Stimulated activated CD8-positive, alpha-beta memory T cell treated with anti-CD3 and anti-CD28 coated beads, Interleukin-12 subunit alpha, Interleukin-12 subunit beta, amount 100 ng/mL, for 1 hour (primary cell): ENCODE data around the gene SAE1.
A peak's percentile ranks its signal among the peaks of the same experiment; 100 is the strongest.

Source experiments
- DNase-seq: peaks from one replicate; pipeline ENCODE4 v3.0.0-alpha.2; 2020; ENCODE audit warnings: low read depth

Gene SAE1

GRCh38 chr19:47221080-47221841, 90.6 kb downstream of the SAE1 start:
- DNase-seq = no peak

- DNase-seq = no peak
These were observed 91.3 kb downstream of the SAE1 start for GRCh38 chr19:47221890-47222289.

GRCh38 chr19:47225746-47226425, 95.3 kb downstream of the SAE1 start:
- peak; percentile 75 for DNase-seq

GRCh38 chr19:47226426-47227351, 96.1 kb downstream of the SAE1 start:
- no peak for DNase-seq

GRCh38 chr19:47227352-47228167, 96.9 kb downstream of the SAE1 start:
- DNase-seq = no peak

GRCh38 chr19:47228168-47228936, 97.7 kb downstream of the SAE1 start:
- no peak for DNase-seq

GRCh38 chr19:47228937-47229675, 98.5 kb downstream of the SAE1 start:
- no peak for DNase-seq

GRCh38 chr19:47229676-47230053, 99.0 kb downstream of the SAE1 start:
- DNase-seq = no peak

GRCh38 chr19:47230054-47230920, 99.7 kb downstream of the SAE1 start:
- DNase-seq = peak; percentile 69

GRCh38 chr19:47230921-47231214, 100.2 kb downstream of the SAE1 start, which contains the start of gene BBC3:
TSS of gene BBC3 (minus strand) at chr19:47231199. CDS start at chr19:47228431, 2,768 bp downstream.
- DNase-seq = no peak

- DNase-seq = peak; percentile 83
These were observed 100.8 kb downstream of the SAE1 start for GRCh38 chr19:47231215-47232054.

GRCh38 chr19:47232422-47233211, 102.0 kb downstream of the SAE1 start:
- DNase-seq = no peak

- no peak for DNase-seq
These were observed 105.5 kb downstream of the SAE1 start for GRCh38 chr19:47236072-47236675.

GRCh38 chr19:47239152-47239551, 108.5 kb downstream of the SAE1 start:
- no peak for DNase-seq

- DNase-seq = no peak
These were observed 109.1 kb downstream of the SAE1 start for GRCh38 chr19:47239610-47240296.

- DNase-seq = no peak
These were observed 109.9 kb downstream of the SAE1 start for GRCh38 chr19:47240556-47240955.
